ENCODE measurements around the gene QPRT.
"Not testable (repeated sequence)": the region's sequence is repeated elsewhere in the genome, so short reads cannot be mapped to it uniquely, and the experiment has no call there.

Gene QPRT

DNA sequence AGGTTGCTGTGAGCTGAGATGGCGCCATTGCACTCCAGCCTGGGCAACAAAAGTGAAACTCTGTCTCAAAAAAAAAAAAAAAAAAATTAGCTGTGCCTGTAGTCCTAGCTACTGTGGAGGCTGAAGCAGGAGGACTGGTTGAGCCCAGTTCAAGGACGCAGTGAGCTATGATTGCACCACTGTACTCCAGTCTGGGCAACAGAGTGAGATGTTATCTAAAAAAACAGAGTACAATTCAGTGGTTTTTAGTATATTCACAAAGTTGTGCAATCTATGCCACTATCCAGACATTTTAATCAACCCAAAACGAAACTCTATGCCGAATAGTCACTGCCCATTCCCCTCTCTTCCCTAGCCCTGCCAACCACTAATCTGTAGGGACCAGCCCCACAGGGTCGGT, 41.7 kb downstream of the QPRT start:
- DNase-seq: peak; percentile 80

DNA sequence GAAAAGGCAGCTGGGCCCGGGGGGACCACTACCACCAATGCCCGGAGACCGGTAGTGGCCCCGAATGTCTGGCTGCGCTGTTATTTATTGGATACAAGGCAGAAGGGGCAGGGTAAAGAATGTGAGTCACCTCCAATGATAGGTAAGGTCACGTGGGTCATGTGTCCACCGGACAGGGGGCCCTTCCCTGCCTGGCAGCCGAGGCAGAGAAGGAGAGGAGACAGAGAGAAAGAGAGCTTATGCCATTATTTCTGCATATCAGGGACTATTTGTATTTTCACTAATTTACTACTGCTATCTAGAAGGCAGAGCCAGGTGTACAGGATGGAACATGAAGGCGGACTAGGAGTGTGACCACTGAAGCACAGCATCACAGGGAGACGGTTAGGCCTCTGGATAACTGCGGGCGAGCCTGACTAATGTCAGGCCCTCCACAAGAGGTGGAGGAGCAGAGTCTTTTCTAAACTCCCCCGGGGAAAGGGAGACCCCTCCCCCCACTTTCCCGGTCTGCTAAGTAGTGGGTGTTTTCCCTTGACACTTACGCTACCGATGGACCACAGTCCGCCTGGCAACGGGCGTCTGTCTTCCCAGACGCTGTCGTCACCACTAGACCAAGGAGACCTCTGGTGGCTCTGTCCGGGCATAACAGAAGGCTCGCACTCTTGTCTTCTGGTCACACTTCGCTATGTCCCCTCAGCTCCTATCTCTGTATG, 42.3 kb downstream of the QPRT start:
- peak; percentile 91 for DNase-seq

- DNase-seq: no peak
Measured at GRCh38 chr16:29726845-29727377, 47.9 kb downstream of the QPRT start.

GRCh38 chr16:29727452-29727851, 48.5 kb downstream of the QPRT start:
- no peak for DNase-seq

GRCh38 chr16:29729116-29729521, 50.1 kb downstream of the QPRT start:
- peak; percentile 65 for DNase-seq

DNA sequence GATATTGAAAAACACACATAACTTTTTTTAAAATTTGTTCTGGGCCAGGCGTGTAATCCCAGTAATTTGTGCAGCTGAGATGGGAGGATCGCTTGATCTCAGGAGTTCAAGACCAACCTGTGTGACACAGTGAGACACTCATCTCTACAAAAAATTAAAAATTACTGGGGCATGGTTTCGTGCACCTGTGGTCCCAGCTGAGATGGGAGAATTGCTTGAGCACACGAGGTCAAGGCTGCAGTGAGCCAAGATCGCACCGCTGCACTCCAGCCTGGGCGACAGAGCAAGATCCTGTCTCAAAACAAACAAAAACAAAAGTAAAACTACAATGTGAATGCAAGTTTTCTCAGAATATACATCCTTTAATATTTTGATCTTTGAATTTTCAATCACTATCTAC, 51.7 kb downstream of the QPRT start:
- no peak for DNase-seq

GRCh38 chr16:29731768-29732601, 53.0 kb downstream of the QPRT start:
- DNase-seq: not testable (repeated sequence)

GRCh38 chr16:29734786-29735185, 55.8 kb downstream of the QPRT start:
- no peak for DNase-seq

- no peak for DNase-seq
Measured at GRCh38 chr16:29736112-29736511, 57.1 kb downstream of the QPRT start.

DNA sequence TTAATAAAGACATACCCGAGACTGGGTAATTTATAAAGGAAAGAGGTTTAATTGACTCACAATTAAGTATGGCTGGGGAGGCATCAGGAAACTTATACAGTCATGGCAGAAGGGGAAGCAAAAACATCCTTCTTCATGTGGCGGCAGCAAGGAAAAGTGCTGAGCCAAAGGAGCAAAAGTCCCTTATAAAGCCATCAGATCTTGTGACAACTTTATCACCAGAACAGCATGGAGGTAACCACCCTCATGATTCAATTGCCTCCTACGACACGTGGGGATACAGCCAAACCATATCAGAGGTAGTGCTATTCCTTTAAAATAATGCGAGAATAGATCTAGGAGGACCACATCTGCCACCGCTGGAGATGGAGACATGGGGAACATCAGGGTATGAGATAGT, 57.8 kb downstream of the QPRT start:
- DNase-seq: no peak

DNA sequence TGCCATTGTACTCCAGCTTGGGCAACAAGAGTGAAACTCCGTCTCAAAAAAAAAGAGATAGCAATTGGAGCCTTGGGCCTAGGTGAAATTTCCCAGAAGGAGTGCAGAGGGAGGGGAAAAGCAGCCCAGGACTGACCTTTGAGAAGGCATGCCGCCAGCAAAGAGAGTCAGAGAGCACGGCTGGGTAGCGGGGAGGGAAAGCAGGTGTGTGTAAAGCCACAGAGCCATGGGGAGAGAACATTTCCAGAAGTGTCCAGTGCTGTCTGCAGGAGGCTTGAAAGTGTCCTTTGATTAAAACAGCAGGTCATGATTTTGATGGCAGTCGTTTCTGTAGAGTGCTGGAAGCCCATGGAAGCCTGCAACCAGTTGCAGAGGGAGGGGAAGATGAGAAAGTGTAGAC, 58.7 kb downstream of the QPRT start:
- DNase-seq: no peak

DNA sequence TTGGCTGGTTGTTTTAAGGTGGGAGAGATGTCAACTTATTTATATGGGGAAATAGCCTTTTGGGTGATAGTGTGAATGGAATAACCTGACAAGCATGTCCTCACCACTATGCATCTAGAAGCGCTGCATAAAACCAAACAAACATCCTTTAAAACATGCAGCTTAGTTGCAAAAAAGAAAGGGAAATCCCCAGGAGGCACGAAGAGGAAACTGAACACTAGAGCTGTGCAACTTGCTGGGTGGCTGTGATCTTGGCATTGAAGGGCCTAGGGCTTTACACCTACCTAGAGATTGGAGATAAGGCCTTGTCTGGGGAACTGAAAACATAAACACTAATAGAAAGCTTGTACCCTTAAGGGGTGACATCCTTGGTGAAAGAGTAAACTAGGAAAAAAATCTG, 59.5 kb downstream of the QPRT start:
- DNase-seq: no peak

- DNase-seq: not testable (repeated sequence)
Measured at GRCh38 chr16:29739927-29740629, 61.1 kb downstream of the QPRT start.

DNA sequence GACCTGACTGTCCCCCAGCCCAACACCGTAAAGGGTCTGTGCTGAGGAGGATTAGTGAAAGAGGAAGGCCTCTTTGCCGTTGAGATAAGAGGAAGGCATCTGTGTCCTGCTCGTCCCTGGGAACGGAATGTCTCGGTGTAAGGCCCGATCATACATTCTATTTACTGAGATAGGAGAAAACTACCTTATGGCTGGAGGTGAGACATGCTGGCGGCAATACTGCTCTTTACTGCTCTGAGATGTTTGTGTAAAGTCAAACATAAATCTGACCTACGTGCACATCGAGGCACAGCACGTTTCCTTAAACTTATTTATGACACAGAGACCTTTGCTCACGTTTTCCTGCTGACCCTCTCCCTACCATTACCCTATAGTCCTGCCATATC, 61.6 kb downstream of the QPRT start:
- DNase-seq: peak; percentile 51

DNA sequence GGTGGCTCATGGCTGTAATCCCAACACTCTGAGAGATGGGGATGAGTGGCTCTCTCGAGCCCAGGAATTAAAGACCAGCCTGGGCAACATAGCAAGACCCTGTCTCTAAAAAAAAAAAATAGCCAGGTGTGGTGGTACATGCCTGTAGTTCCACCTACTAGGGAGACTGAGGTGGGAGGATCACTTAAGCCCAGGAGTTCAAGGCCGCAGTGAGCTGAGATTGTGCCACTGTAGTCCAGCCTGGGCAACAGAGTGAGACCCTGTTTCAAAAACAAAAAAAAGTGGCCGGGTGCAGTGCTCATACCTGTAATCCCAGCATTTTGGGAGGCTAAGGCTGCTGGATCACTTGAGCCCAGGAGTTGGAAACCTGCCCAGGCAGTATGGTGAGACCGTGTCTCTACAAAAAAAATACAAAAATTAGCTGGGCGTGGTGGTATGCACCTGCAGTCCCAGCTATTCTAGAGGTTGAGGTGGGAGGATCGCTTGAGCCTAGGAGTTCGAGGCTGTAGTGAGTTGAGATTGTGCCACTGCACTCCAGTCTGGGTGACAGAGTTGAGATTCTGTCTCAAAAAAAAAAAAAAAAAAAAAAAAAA, 63.8 kb downstream of the QPRT start:
- no peak for DNase-seq

GRCh38 chr16:29743475-29743826, 64.5 kb downstream of the QPRT start:
- DNase-seq: no peak

DNA sequence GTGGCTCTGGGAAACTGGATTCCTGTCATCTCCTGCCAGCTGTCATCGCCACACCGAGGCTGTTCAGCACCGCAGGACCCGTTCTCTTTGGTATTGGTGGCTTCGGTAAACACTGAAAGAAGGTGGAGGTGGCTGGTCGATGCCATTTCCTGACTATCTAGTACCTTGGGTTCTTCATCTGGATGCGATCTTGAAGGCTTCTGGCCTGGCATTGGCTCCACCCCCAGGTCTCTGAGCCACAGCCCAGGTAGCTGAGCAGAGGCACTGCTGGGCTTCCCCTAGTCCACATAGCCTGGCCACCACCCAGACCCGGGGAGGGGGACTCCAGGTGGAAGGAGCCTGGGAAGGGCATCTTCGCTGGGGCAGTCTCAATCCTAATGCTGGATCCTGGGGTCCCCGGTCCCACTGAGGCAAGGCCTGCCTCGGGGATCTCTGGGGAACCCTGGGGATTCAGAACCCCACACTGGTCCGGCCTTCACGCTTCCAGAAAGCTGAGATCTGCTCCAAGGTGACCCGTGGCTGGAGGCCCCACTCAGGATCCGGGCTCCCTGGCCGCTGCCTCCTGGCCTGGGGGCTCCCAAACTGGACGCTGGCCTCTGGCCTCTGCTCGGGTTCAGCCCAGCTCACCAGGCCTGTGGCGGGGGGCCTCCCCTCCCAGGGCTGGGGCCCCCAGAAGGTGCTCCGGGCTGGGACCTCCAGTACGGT, 65.0 kb downstream of the QPRT start:
- DNase-seq: no peak

DNA sequence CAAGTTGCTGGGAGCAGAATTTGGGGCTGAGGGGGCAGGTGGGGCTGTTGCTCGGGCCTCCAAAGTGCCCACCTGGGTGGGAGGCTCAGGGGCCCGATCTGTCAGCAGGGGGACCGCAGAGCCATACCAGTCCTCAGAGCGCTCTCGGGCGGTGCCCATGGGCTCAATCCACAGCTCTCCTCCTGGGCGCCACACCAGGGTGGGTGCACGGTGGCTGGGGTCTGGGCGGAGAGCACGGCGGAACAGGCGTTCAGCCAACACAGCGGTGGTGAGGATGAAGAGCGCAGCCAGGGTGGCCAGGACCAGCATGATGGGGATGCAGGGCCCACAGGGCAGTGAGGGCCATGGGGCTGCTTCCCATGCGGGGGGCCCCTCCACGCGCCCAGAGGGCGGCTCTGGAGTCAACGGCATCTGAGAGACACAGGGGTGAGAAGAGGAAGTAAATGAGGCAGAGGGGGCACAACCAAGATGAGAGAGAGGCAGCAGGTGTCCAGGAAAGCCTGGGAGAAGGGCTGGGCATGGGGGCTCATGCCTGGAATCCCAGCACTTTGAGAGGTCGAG, 65.6 kb downstream of the QPRT start:
- DNase-seq: peak; percentile 68

DNA sequence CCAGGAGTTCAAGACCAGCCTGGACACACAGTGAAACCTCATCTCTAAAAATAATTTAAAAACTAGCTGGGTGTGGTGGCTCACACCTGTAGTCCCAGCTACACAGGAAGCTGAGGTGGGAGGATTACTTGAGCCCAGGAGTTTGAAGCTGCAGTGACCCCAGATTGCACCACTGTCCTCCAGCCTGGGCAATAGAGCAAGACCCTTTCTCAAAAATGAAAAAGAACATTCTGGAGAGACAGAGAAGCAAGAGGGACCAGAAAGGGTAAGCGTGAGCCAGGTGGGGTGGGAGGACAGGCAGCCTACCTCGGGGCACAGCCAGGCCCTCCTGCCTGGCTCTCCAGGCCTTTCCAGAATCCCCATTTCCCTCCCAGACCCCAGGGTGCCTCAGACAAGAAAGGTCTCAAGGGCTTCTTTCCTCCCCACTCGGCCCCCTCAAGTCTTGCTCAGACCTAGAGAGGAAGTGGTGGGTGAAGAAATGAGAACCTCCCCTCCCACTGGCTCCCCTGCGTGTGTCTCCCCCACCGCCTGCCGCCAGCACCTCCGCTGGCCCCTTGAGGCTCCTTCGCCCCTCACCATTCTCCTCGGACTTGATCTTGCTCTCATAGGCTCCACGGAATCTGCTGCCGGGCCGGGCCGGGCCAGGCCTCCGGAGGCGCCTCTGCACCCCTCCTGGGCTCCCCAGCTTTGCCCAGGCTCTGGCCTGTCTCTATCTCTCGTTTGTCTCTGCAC, 66.3 kb downstream of the QPRT start:
- peak; percentile 88 for DNase-seq

GRCh38 chr16:29745853-29746345, 66.9 kb downstream of the QPRT start, which contains the start of gene C16orf54:
Gene C16orf54, minus strand, starts transcription at chr16:29745990. Its CDS starts 1,039 bp downstream, at chr16:29744951.
- DNase-seq: peak; percentile 99

DNA sequence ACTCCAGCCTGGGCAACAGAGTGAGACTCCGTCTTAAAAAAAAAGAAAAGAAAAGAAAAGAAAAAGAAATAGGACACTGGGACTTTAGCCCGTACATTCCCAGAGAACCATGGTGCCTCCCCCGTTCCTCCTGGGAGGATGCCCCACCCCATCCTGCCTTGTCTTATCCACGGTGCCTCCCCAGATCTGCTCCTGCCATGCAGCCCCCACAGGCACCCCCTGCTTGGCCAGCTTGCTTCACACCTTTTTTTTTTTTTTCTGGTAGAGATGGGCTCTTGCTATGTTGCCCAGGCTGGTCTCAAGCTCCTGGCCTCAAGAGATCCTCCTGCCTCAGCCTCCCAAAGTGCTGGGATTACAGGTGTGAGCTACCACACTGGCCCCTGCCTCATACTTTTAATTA, 67.5 kb downstream of the QPRT start:
- DNase-seq: not testable (repeated sequence)
